OCI-LY1 (cell line): ENCODE data around the gene BBS10.

Source experiments
- EZH2 ChIP-seq: fragments of 200-600 bp; sonication (generic), shearing (Covaris generic); IDR thresholded peaks from 2 replicates; pipeline ENCODE4 v1.8.0; 2017; ENCODE audit warnings: borderline replicate concordance, mixed run types, mild to moderate bottlenecking, antibody characterized with exemption, low read length, moderate library complexity, mixed read lengths
- TF ChIP-seq, protein P1 (sequence below): fragments of 200-600 bp; sonication (generic), shearing (Covaris generic); IDR thresholded peaks from 2 replicates; pipeline ENCODE4 v1.5.1; 2017; ENCODE audit warnings: mild to moderate bottlenecking, antibody characterized with exemption, low read length, moderate library complexity, mixed read lengths

DNA sequence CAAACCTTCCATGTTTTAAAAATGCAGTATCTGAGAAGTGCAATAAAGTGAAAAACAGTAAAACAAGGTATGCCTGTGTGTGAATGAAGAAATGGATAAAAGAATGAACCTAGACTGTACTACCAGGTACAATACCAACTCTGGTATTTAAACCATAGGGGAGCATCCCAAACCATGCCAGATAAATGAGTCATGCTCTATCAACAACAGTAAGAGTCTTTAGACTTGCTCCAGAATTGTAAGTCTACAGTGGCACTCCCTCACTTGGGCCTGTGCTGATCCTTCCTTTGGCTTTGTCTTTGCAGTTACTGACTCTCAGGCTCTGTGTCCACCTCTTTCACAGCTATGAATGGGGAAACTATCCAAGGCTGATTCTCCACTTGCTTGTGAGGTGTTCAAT lies 38.1 kb downstream of the BBS10 start:
- TF ChIP-seq, protein P1, sequence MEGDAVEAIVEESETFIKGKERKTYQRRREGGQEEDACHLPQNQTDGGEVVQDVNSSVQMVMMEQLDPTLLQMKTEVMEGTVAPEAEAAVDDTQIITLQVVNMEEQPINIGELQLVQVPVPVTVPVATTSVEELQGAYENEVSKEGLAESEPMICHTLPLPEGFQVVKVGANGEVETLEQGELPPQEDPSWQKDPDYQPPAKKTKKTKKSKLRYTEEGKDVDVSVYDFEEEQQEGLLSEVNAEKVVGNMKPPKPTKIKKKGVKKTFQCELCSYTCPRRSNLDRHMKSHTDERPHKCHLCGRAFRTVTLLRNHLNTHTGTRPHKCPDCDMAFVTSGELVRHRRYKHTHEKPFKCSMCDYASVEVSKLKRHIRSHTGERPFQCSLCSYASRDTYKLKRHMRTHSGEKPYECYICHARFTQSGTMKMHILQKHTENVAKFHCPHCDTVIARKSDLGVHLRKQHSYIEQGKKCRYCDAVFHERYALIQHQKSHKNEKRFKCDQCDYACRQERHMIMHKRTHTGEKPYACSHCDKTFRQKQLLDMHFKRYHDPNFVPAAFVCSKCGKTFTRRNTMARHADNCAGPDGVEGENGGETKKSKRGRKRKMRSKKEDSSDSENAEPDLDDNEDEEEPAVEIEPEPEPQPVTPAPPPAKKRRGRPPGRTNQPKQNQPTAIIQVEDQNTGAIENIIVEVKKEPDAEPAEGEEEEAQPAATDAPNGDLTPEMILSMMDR = no peak
- no peak for TF ChIP-seq EZH2
